ENCODE results near the gene SAMD13.

The SAMD13 gene

DNA sequence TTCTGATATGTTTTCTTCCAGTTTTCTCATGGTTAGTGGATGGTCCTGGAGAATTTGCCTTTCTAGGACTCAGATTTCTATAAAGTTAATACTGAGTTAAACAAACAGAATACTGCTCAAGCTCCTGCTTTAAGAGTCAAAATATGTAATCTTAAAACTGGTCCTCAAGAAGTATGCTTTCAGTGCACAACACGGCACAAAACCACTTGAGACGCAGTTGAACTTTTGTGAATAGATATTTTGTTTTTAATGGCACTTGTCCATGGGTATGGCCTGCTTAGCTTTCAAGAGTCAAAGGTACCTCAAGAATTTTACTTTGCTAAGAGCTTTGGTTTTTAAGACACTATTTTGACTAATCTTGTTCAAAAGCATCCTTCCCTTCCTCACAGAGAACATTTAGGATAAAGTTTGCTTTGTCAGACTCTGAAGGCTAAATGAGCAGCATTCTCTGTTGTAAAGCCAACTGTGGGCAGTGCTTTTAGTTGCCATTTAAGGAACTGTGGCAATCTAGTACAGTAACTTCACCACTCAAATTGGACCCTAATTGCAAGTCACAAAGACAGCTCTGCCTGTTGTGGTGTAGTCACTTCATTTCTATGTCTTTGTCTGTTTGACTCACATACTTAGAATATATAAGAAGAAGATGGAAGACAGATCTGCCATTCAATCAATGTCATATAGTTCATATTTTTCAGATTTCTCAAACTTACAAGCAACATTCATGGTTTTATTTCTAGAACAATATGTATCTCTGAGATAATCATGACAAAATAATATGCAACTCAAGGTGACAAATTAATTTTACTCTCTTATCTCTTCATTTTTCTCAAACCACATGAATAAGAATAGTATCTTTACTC is 28.8 kb downstream of the SAMD13 start:
- Histone ChIP-seq H3K4me1 (ENCODE audit: control extremely low read depth in 1 of 4, control insufficient read depth in 4 of 4, insufficient read depth in 4 of 4, low read length in 3 of 4) (no peaks in the 10 kb centered on the region), H3K4me3 (ENCODE audit: control insufficient read depth in 1 of 7, extremely low read depth in 1 of 7, insufficient read depth in 4 of 7, low read depth in 2 of 7, low read length in 6 of 7) (no peak overlapping the region), H3K27ac (ENCODE audit: insufficient read depth in 1 of 2, low read depth in 1 of 2, low read length in 2 of 2, poor library complexity in 1 of 2, severe bottlenecking in 2 of 2) (no peak overlapping the region), H3K27me3 (replicated peaks in 2 of 5; ENCODE audit: control insufficient read depth in 4 of 5, insufficient read depth in 5 of 5, low read length in 4 of 5) (no peaks in the 10 kb centered on the region), H3K36me3 (ENCODE audit: control insufficient read depth in 4 of 4, insufficient read depth in 4 of 4, low read length in 3 of 4) (peaks cover 2 to 32% (median 11%) of the 10 kb centered on the region in 4 experiments), H3K9me3 (ENCODE audit: control extremely low read depth in 1 of 5, control insufficient read depth in 4 of 5, insufficient read depth in 2 of 5, low read depth in 1 of 5, low read length in 4 of 5) (peaks cover 0 to 16% (median 5%) of the 10 kb centered on the region in 5 experiments)
- 100% methylated on average over 2 of the region's 2 CpGs for WGBS (ENCODE audit: insufficient coverage)
- CTCF ChIA-PET: no interaction called here
- POLR2A ChIA-PET: no interaction called here
- DNase-seq: no peak

DNA sequence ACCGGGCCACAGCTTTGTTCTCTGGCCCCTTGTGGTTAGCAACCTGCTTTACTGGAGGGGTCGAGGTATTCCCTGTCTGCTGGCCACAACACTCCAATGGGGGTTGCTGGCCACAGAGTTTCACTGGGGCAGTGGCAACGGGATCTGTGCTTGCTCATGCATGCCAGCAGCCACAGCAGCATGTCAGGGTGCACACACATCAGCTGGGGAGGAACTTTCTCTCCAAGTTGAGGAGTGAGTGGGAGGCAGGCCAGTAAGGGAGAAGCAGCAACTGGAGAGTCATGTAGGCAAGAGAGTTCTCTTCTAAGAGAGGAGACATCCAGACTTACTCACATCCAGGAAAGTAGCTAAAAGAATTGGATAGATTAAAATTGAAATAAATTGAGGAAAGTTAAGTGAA is 38.0 kb downstream of the SAMD13 start:
- 94% methylated on average over 3 of the region's 3 CpGs for WGBS (ENCODE audit: insufficient coverage)
- no peaks in the 10 kb centered on the region for H3K27me3 ChIP-seq (replicated peaks in 2 of 5; ENCODE audit: control insufficient read depth in 4 of 5, insufficient read depth in 5 of 5, low read length in 4 of 5)
- H3K4me3 ChIP-seq (ENCODE audit: control insufficient read depth in 1 of 7, extremely low read depth in 1 of 7, insufficient read depth in 4 of 7, low read depth in 2 of 7, low read length in 6 of 7): no peak overlapping the region
- H3K36me3 ChIP-seq (ENCODE audit: control insufficient read depth in 4 of 4, insufficient read depth in 4 of 4, low read length in 3 of 4): no peaks in the 10 kb centered on the region
- CTCF ChIA-PET: no interaction called here
- no peaks in the 10 kb centered on the region for H3K4me1 ChIP-seq (ENCODE audit: control extremely low read depth in 1 of 4, control insufficient read depth in 4 of 4, insufficient read depth in 4 of 4, low read length in 3 of 4)
- DNase-seq: no peak
- no peak overlapping the region for H3K27ac ChIP-seq (ENCODE audit: insufficient read depth in 1 of 2, low read depth in 1 of 2, low read length in 2 of 2, poor library complexity in 1 of 2, severe bottlenecking in 2 of 2)
- H3K9me3 ChIP-seq (ENCODE audit: control extremely low read depth in 1 of 5, control insufficient read depth in 4 of 5, insufficient read depth in 2 of 5, low read depth in 1 of 5, low read length in 4 of 5): peaks cover 0 to 29% (median 12%) of the 10 kb centered on the region in 5 experiments
- POLR2A ChIA-PET: no interaction called here

DNA sequence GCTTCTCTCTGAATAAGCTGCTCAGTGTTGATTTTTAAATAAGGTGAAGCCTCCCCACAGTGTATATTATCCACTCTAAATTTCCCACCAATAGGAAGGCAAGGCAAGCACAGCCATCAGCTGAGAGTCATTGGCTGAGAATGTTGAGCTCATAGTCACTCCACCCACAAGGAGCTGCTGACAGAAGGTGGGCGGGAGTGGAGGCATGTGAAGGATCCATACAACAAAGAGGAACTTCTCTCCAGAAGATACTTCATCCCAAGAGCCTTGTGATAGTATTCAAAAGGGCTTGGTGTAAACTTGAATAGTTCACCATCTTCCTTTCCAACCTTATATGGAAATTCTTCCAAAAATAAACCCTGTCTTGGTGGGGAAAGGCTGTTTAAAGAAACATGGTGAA is 42.8 kb downstream of the SAMD13 start:
- ChIA-PET POLR2A (no interaction called here), CTCF (no interaction called here)
- no CpG with 5 or more reads among the region's 1 CpG for WGBS (ENCODE audit: insufficient coverage)
- H3K4me3 ChIP-seq (ENCODE audit: control insufficient read depth in 1 of 7, extremely low read depth in 1 of 7, insufficient read depth in 4 of 7, low read depth in 2 of 7, low read length in 6 of 7): no peak overlapping the region
- no peaks in the 10 kb centered on the region for H3K27me3 ChIP-seq (replicated peaks in 2 of 5; ENCODE audit: control insufficient read depth in 4 of 5, insufficient read depth in 5 of 5, low read length in 4 of 5)
- no peaks in the 10 kb centered on the region for H3K4me1 ChIP-seq (ENCODE audit: control extremely low read depth in 1 of 4, control insufficient read depth in 4 of 4, insufficient read depth in 4 of 4, low read length in 3 of 4)
- no peak for DNase-seq
- peaks cover 0 to 3% (median 0%) of the 10 kb centered on the region in 5 experiments for H3K9me3 ChIP-seq (ENCODE audit: control extremely low read depth in 1 of 5, control insufficient read depth in 4 of 5, insufficient read depth in 2 of 5, low read depth in 1 of 5, low read length in 4 of 5)
- no peak overlapping the region for H3K27ac ChIP-seq (ENCODE audit: insufficient read depth in 1 of 2, low read depth in 1 of 2, low read length in 2 of 2, poor library complexity in 1 of 2, severe bottlenecking in 2 of 2)
- H3K36me3 ChIP-seq (ENCODE audit: control insufficient read depth in 4 of 4, insufficient read depth in 4 of 4, low read length in 3 of 4): no peaks in the 10 kb centered on the region

DNA sequence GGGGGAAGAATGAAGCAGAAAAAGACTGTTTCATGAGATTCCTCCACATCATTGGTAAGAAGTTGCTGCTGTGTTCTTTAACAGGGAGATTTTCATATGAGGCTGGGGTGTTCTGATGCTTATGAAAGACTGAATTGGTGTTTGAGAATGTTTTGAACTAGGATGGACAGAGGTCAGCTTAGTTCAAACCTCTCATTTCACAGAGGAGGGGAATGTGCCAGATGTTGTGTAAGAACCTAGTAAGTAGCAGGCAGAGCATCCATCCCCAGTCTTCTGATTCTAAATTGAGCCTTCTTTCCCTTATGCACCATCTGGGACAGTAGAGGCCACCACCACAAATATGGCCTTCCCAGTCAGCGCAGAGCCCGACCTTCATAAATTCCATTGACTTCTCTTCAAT is 43.7 kb downstream of the SAMD13 start:
- POLR2A ChIA-PET: no interaction called here
- no CpG with 5 or more reads among the region's 2 CpGs for WGBS (ENCODE audit: insufficient coverage)

DNA sequence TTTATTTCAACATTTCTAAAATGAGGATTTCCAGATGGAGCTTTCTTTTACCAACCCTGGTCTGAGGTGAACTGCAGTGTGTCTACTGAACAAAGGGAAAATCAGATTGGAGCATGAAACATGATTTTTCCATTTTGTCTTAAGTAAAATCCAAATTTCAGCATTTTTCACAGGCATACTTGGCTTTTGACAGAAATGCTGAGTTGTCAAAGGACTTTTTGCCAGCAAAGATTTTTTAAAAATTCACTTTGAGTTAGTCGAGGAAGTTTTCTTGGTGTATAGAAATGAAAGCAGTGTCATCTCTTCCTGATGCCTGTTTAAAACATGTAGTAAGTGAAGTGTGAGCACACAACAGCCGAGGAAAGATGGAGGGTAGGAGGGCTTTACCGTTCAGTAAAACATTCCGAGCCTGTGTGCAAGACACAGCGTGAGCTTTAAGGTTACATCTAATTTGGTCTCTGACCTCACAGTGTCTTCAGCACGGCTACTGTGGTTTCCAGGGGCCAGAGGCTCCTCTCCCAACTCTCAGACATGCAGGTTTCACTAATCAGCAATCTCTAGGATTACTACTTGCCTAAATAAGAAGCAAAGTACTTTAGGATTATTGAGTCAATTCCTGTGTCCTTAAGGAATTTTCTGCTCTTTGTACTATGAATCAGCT is 45.9 kb downstream of the SAMD13 start:
- H3K27me3 ChIP-seq (replicated peaks in 2 of 5; ENCODE audit: control insufficient read depth in 4 of 5, insufficient read depth in 5 of 5, low read length in 4 of 5): no peaks in the 10 kb centered on the region
- no peak overlapping the region for H3K4me3 ChIP-seq (ENCODE audit: control insufficient read depth in 1 of 7, extremely low read depth in 1 of 7, insufficient read depth in 4 of 7, low read depth in 2 of 7, low read length in 6 of 7)
- CTCF ChIA-PET: no interaction called here
- H3K36me3 ChIP-seq (ENCODE audit: control insufficient read depth in 4 of 4, insufficient read depth in 4 of 4, low read length in 3 of 4): no peaks in the 10 kb centered on the region
- H3K27ac ChIP-seq (ENCODE audit: insufficient read depth in 1 of 2, low read depth in 1 of 2, low read length in 2 of 2, poor library complexity in 1 of 2, severe bottlenecking in 2 of 2): no peak overlapping the region
- no peaks in the 10 kb centered on the region for H3K9me3 ChIP-seq (ENCODE audit: control extremely low read depth in 1 of 5, control insufficient read depth in 4 of 5, insufficient read depth in 2 of 5, low read depth in 1 of 5, low read length in 4 of 5)
- no peaks in the 10 kb centered on the region for H3K4me1 ChIP-seq (ENCODE audit: control extremely low read depth in 1 of 4, control insufficient read depth in 4 of 4, insufficient read depth in 4 of 4, low read length in 3 of 4)
- WGBS (ENCODE audit: insufficient coverage): 97% methylated on average over 6 of the region's 6 CpGs
- no peak for DNase-seq
- POLR2A ChIA-PET: no interaction called here

More for the DNA sequence above, 43.7 kb downstream of the SAMD13 start:
- CTCF ChIA-PET: no interaction called here
- H3K9me3 ChIP-seq (ENCODE audit: control extremely low read depth in 1 of 5, control insufficient read depth in 4 of 5, insufficient read depth in 2 of 5, low read depth in 1 of 5, low read length in 4 of 5): peaks cover 0 to 3% (median 0%) of the 10 kb centered on the region in 5 experiments
- H3K36me3 ChIP-seq (ENCODE audit: control insufficient read depth in 4 of 4, insufficient read depth in 4 of 4, low read length in 3 of 4): no peaks in the 10 kb centered on the region
- H3K4me3 ChIP-seq (ENCODE audit: control insufficient read depth in 1 of 7, extremely low read depth in 1 of 7, insufficient read depth in 4 of 7, low read depth in 2 of 7, low read length in 6 of 7): no peak overlapping the region
- H3K27ac ChIP-seq (ENCODE audit: insufficient read depth in 1 of 2, low read depth in 1 of 2, low read length in 2 of 2, poor library complexity in 1 of 2, severe bottlenecking in 2 of 2): no peak overlapping the region
- H3K4me1 ChIP-seq (ENCODE audit: control extremely low read depth in 1 of 4, control insufficient read depth in 4 of 4, insufficient read depth in 4 of 4, low read length in 3 of 4): no peaks in the 10 kb centered on the region
- H3K27me3 ChIP-seq (replicated peaks in 2 of 5; ENCODE audit: control insufficient read depth in 4 of 5, insufficient read depth in 5 of 5, low read length in 4 of 5): no peaks in the 10 kb centered on the region
- no peak for DNase-seq

DNA sequence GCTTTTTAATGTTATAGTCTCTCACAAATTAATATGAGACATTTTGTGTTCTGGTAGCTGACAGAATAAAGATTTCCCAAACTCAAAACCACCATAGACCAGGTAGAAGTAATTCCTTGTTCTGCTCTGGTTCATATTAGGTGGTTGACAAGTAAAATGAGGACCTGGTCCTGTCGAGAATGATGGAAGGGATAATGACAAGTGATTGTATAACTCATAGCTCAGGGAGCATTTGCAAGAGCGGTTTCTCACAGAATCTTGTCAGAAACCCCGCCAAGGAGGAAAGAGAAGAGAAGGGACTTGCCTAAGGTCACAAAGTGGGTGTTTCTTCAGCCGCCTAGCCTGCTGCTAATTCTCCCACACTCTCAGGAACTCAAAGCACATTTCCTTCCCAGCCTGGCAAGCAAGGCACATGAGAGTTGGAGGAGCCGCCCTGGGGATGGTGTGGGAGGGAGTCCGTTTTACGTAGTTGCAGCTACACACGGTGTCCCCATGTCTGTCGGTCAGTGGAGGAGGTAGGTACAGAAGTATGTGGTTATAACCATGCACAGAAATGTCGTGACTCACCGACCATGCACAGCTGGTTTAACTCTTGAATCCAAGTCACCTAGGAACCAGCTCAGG is 46.5 kb downstream of the SAMD13 start:
- ChIA-PET CTCF (interaction anchor here (1.0 kb wide), 1 partner anchor 427 kb away, joined by 3 read pairs; no protein-coding TSS in a partner anchor), POLR2A (no interaction called here)
- WGBS (ENCODE audit: insufficient coverage): 92% methylated on average over 5 of the region's 11 CpGs
- no peaks in the 10 kb centered on the region for H3K9me3 ChIP-seq (ENCODE audit: control extremely low read depth in 1 of 5, control insufficient read depth in 4 of 5, insufficient read depth in 2 of 5, low read depth in 1 of 5, low read length in 4 of 5)
- H3K27ac ChIP-seq (ENCODE audit: insufficient read depth in 1 of 2, low read depth in 1 of 2, low read length in 2 of 2, poor library complexity in 1 of 2, severe bottlenecking in 2 of 2): no peak overlapping the region
- no peaks in the 10 kb centered on the region for H3K27me3 ChIP-seq (replicated peaks in 2 of 5; ENCODE audit: control insufficient read depth in 4 of 5, insufficient read depth in 5 of 5, low read length in 4 of 5)
- DNase-seq: no peak
- no peak overlapping the region for H3K4me3 ChIP-seq (ENCODE audit: control insufficient read depth in 1 of 7, extremely low read depth in 1 of 7, insufficient read depth in 4 of 7, low read depth in 2 of 7, low read length in 6 of 7)
- H3K4me1 ChIP-seq (ENCODE audit: control extremely low read depth in 1 of 4, control insufficient read depth in 4 of 4, insufficient read depth in 4 of 4, low read length in 3 of 4): no peaks in the 10 kb centered on the region
- no peaks in the 10 kb centered on the region for H3K36me3 ChIP-seq (ENCODE audit: control insufficient read depth in 4 of 4, insufficient read depth in 4 of 4, low read length in 3 of 4)

DNA sequence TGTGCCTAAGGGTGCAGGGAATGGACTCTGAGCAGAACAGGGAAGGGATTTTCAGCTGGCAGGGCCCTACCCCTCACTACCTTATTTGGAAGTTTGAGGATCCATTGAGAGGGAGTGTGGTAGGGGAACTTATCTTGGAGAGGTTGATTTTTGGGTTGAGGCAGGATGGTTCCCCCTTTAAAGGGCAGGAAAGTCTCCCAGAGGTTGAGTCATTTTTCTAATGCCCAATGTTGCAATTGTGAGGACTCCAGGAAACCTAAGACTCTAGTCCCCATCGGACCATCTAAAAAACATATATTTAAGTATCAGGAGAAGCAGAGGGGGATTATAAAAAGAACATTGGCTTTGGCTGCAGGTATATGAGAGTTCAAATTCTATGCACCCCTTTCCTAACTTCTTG is 47.3 kb downstream of the SAMD13 start:
- ChIA-PET CTCF (interaction anchor here (1.0 kb wide), 1 partner anchor 427 kb away, joined by 3 read pairs; no protein-coding TSS in a partner anchor), POLR2A (interaction anchor here (0.7 kb wide), 1 partner anchor 425 kb away, joined by 3 read pairs; no protein-coding TSS in a partner anchor)
- no CpG with 5 or more reads among the region's 1 CpG for WGBS (ENCODE audit: insufficient coverage)
- H3K9me3 ChIP-seq (ENCODE audit: control extremely low read depth in 1 of 5, control insufficient read depth in 4 of 5, insufficient read depth in 2 of 5, low read depth in 1 of 5, low read length in 4 of 5): no peaks in the 10 kb centered on the region
- no peaks in the 10 kb centered on the region for H3K4me1 ChIP-seq (ENCODE audit: control extremely low read depth in 1 of 4, control insufficient read depth in 4 of 4, insufficient read depth in 4 of 4, low read length in 3 of 4)
- DNase-seq: no peak
- no peaks in the 10 kb centered on the region for H3K27me3 ChIP-seq (replicated peaks in 2 of 5; ENCODE audit: control insufficient read depth in 4 of 5, insufficient read depth in 5 of 5, low read length in 4 of 5)
- no peaks in the 10 kb centered on the region for H3K36me3 ChIP-seq (ENCODE audit: control insufficient read depth in 4 of 4, insufficient read depth in 4 of 4, low read length in 3 of 4)
- no peak overlapping the region for H3K4me3 ChIP-seq (ENCODE audit: control insufficient read depth in 1 of 7, extremely low read depth in 1 of 7, insufficient read depth in 4 of 7, low read depth in 2 of 7, low read length in 6 of 7)
- no peak overlapping the region for H3K27ac ChIP-seq (ENCODE audit: insufficient read depth in 1 of 2, low read depth in 1 of 2, low read length in 2 of 2, poor library complexity in 1 of 2, severe bottlenecking in 2 of 2)
